Hepatic stellate cell (primary cell): ENCODE measurements around the gene C19orf25.
"Not testable (repeated sequence)": the region's sequence is repeated elsewhere in the genome, so short reads cannot be mapped to it uniquely, and the experiment has no call there.

Experiments
- DNase-seq: peaks from one replicate; pipeline ENCODE4 v3.0.0; 2011; ENCODE audit warnings: low spot score

Gene C19orf25

GRCh38 chr19:1478934-1479707 lies at the start of gene C19orf25:
C19orf25 (minus strand) TSS chr19:1479215; CDS start chr19:1478903, 312 bp downstream.
- DNase-seq = peak; percentile 98

DNA sequence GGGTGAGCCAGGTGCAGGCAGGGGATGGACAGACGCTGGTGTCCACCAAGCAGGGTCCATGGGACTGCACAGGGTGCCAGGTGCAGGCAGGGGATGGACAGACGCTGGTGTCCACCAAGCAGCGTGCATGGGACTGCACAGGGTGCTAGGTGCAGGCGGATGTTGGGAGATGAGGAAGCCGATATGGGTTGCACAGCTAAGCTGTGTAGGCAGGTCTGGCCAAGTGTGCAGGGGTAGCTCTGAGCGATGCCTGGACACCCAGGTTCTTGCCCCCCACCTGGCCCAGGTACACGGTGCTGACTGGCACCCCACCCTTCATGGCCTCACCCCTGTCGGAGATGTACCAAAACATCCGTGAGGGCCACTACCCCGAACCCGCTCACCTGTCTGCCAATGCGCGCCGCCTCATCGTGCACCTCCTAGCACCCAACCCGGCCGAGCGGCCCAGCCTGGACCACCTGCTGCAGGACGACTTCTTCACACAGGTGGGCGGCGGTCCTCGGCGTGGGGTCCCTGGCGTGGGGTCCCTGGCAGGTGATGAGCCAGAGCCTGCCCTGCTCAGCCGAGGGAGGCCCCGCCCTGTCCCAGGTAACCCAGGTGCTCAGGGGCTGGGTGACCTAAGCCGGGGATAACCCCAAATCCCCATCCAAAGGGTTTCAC lies 48.8 kb upstream of the C19orf25 start:
- no peak for DNase-seq

GRCh38 chr19:1526979-1527649 lies 48.1 kb upstream of the C19orf25 start:
- DNase-seq = no peak

- no peak for DNase-seq
Observed at GRCh38 chr19:1526066-1526778, 47.2 kb upstream of the C19orf25 start.

DNA sequence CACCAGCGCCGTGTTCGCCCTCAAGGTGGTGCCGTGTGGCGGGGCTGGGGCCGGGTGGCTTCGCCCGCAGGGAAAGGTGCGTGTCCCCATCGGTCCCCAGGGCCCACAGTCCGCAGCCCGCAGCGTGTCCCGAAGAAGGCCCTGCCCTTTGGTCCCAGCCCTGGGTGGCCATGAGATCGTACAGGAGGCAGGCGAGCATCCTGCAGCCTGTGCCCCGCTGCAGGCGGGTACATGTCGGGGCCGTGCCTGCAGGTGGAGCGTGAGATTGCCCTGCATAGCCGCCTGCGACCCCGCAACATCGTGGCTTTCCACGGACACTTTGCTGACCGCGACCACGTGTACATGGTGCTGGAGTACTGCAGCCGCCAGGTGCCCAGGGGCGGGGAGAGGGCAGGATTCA lies 46.3 kb upstream of the C19orf25 start:
- DNase-seq = no peak

DNA sequence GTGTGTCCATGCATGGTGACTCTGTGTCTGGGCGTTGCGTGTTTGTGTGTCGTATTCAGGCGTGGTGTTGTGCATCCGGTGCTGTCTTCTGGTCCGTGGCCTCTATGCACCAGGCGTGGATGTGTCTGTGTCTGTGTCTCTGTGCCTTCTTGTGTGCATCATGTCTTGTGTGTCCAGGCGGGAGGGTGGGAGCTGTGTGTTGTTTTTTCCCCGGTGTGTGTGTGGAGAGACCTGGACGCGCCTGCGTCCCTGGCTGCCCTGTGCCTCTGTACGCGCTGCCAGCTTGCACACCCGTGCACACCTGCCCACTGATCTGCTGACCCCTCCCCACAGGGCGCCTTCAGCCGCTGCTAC lies 45.9 kb upstream of the C19orf25 start:
- DNase-seq = no peak

GRCh38 chr19:1524287-1524971 lies 45.4 kb upstream of the C19orf25 start:
- no peak for DNase-seq

DNA sequence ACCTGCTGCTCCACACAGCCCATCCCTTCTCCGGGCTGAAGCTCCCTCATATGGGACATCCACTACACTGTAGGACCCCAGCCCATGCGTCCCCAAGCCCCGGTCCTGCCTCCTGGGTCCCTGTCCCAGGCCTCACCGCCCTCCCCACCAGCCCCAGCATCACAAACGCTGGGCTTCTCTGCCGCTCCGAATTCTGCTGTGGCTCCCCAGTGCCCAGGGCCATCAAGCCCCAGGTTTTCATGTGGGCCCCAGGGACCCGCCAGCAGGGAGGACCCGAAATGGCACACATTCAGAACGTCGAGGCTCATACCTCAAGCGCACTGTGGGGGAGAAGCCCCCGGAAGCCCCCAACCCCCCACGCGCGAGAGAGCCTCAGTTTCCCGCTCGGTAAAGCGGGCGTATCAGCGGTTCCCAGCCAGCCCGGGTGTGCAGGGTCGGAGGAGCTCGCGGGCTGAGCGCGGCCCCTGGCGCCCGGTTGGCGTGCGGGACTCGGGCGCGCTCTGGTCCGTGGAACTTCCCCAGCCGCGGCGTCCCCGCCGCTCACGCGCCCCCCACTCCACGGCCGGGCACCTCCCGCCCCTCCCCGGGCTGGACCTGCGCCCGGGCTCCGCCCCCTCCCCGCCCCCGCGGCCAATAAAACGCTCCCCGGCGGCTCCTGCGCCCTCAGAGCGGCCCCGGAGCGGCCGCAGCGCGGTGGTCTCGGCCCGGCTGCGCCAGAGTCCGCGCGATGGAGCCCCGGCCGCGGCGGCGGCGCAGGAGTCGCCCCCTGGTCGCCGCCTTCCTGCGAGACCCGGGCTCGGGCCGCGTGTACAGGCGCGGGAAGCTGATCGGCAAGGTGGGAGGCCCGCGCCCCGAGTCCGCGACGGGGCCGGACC lies 44.6 kb upstream of the C19orf25 start, which contains the start of gene PLK5:
PLK5 (plus strand) TSS at position 666 of the 875 bp plus-strand sequence. CDS start 2,920 bp downstream, outside the sequence.
- DNase-seq = no peak

- DNase-seq = no peak
Observed at GRCh38 chr19:1522838-1523237, 43.8 kb upstream of the C19orf25 start.

DNA sequence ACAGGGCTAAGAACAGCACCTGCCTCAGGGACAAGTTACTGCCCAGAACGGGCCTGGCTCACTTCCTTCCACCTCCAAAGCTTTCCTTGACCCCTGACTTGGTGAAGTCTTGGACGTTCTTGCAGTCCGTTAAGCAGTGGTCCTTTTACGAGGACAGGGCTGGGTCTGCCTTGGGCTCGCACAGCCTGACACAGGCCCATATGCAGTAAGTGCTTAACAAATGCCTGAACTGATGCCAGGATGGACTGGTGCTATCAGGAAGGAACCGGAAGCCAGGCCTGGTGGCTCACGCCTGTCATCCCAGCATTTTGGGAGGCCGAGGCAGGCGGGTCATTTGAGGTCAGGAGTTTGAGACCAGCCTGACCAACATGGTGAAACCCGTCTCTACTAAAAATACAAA lies 43.0 kb upstream of the C19orf25 start:
- no peak for DNase-seq

GRCh38 chr19:1521636-1522035 lies 42.6 kb upstream of the C19orf25 start:
- no peak for DNase-seq

- no peak for DNase-seq
Observed at GRCh38 chr19:1520203-1520780, 41.3 kb upstream of the C19orf25 start.

GRCh38 chr19:1519802-1520201 lies 40.8 kb upstream of the C19orf25 start:
- not testable (repeated sequence) for DNase-seq

GRCh38 chr19:1518471-1518870 lies 39.5 kb upstream of the C19orf25 start:
- no peak for DNase-seq

DNA sequence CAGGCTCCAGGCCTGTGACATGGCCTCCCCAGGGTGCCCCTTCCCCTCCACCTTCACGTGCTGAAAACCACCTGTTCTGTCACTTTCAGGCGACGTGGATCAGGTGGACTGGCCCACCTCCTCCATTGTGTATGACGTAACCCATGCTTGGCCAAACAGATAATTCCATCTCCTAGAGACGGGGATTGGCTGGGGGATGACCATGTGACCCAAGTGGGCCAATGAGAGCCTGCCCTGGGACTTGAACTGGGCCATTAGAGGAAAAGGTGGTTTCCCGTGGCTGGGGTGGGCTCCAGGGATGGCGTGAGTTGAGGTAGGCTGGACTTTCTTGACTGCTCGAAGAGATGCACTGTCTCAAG lies 37.4 kb upstream of the C19orf25 start:
- DNase-seq = no peak

DNA sequence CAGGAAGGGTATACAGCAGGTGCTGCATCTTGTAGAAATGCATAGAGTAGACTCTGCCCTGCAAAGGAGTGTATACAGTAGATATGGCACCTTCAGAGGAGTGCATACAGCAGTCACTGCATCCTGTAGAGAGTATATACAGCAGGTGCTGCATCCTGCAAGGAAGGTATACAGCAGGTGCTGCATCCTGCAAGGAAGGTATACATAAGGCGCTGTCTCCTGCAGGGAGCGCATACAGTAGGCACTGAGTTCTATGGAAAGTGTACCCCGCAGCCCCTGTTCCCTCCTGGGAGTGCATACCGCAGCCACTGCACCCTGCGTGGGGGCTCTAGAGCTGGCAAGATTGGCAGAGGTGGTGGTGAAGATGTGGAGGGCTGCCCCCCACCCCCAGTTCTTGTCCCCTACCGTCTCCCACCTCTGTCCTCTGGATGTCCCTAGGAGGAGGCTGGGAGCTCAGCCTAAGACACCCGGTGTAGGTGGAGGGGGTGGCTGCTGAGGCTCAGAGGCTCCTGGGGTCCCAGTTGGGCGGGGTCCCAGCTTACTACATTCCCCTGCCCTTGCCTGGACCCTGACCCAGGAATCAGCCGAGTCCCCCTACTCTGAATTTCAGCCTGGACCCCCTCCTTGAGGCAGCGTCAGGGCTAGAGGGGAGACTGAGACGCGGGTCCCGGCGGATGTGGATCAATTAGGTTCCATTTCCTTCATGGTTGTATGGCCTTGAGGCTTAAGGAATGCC lies 36.1 kb upstream of the C19orf25 start:
- DNase-seq = no peak

DNA sequence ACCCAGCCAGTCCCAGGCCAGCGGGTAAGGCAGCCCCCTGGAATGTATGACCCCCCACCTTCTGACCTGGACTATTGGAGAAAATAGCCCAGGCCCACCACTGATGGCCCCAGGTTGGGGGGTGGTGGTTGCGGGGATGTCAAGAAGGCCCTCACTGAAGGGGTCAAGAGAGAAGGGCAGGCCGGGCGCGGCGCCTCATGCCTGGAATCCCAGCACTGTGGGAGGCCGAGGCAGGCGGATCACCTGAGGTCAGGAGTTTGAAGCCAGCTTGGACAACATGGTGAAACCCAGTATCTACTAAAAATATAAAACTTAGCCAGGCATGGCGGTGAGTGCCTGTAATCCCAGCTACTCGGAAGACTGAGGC lies 35.3 kb upstream of the C19orf25 start:
- DNase-seq = no peak

- DNase-seq = peak; percentile 73
Observed at GRCh38 chr19:1513499-1514294, 34.7 kb upstream of the C19orf25 start.
